VCaP (cell line): ENCODE data around the gene KCTD1.

Experiments
- H3K27ac ChIP-seq: fragments of 450-650 bp; 2 replicates; pipeline ENCODE4 v1.5.1; 2017
- CTCF ChIP-seq: fragments of 450-650 bp; conservative IDR thresholded peaks from 2 replicates; pipeline ENCODE4 v1.5.1; 2017; ENCODE audit warnings: mild to moderate bottlenecking, moderate library complexity

The KCTD1 gene

GRCh38 chr18:26488417-26489009 lies 59.8 kb downstream of the KCTD1 start:
- no peak for TF ChIP-seq CTCF

GRCh38 chr18:26487437-26487836 lies 60.9 kb downstream of the KCTD1 start:
- no peak for TF ChIP-seq CTCF
- H3K27ac ChIP-seq = no peak overlapping the region

More at GRCh38 chr18:26488417-26489009, 59.8 kb downstream of the KCTD1 start:
- no peak overlapping the region for H3K27ac ChIP-seq

- TF ChIP-seq CTCF = no peak
- H3K27ac ChIP-seq = no peak overlapping the region
Measured at GRCh38 chr18:26483633-26484032, 64.7 kb downstream of the KCTD1 start.

- TF ChIP-seq CTCF = no peak
- H3K27ac ChIP-seq = no peak overlapping the region
Measured at GRCh38 chr18:26482569-26482968, 65.8 kb downstream of the KCTD1 start.

GRCh38 chr18:26480897-26481795 lies 67.2 kb downstream of the KCTD1 start:
- H3K27ac ChIP-seq = no peak overlapping the region
- TF ChIP-seq CTCF = no peak

- TF ChIP-seq CTCF = no peak
- no peak overlapping the region for H3K27ac ChIP-seq
Measured at GRCh38 chr18:26479681-26480079, 68.7 kb downstream of the KCTD1 start.

GRCh38 chr18:26479065-26479680 lies 69.2 kb downstream of the KCTD1 start:
- TF ChIP-seq CTCF = no peak
- no peak overlapping the region for H3K27ac ChIP-seq
